Suprapubic skin (tissue), 4 donors: ENCODE results near the gene ACYP1.

Source experiments
- CTCF ChIP-seq, 2 donors: fragments of 200-600 bp in 1 of 2; fragments of 450-650 bp in 1 of 2; sonication (generic) in 1 of 2; IDR thresholded peaks; one replicate each; pipeline ENCODE4 v1.5.1; 2016 to 2019; ENCODE audit warnings: antibody characterized with exemption in 2 of 2, mild to moderate bottlenecking in 1 of 2, moderate library complexity in 1 of 2
- EP300 ChIP-seq: sonication (generic); formaldehyde crosslinking; IDR thresholded peaks from one replicate; pipeline ENCODE4 v1.6.1; 2017; ENCODE audit warnings: antibody characterized with exemption
- POLR2A ChIP-seq, 2 donors: fragments of 450-650 bp; IDR thresholded peaks; one replicate each; pipeline ENCODE4 v1.6.1; 2017; ENCODE audit warnings: antibody characterized with exemption in 2 of 2, mild to moderate bottlenecking in 2 of 2, moderate library complexity in 2 of 2
- POLR2AphosphoS5 ChIP-seq, 3 donors: sonication (generic); formaldehyde crosslinking; IDR thresholded peaks; one replicate each; pipeline ENCODE4 v1.6.1; 2017; ENCODE audit warnings: antibody characterized with exemption in 3 of 3

DNA sequence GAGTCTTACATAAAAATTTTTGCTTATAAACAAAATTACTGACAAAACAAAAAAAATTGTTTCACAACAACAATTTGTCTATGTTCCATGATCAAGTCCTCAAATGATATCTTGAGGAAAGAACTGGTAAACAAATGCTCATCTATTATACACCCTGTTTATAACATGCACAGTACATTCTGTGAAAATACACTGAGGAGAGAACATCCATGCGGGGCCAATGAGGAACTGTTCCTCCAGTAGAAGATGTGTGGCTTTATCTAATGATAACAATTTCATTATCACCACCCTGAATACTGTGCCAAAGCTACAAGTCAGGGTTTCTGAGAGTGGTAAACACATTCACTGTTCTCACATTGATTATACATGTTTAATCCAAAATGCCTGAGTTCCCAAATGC is 23.3 kb downstream of the ACYP1 start:
- TF ChIP-seq CTCF (IDR thresholded peaks at IDR 0.05) (no peak), EP300 (no peak), POLR2AphosphoS5 (IDR thresholded peaks at IDR 0.05) (no peak), POLR2A (IDR thresholded peaks at IDR 0.05) (no peak)
